SU-DHL-6 (cell line): ENCODE results near the gene KIZ.

Experiments used
- H2AFZ ChIP-seq: fragments of 200-600 bp; sonication (generic); 2 replicates; pipeline ENCODE4 v1.6.1; 2014; ENCODE audit warnings: low read depth, mild to moderate bottlenecking, moderate library complexity, mixed read lengths, antibody characterized with exemption, low read length; ENCODE audit not compliant: severe bottlenecking
- H3F3A ChIP-seq: fragments of 200-600 bp; shearing (Covaris generic); 2 replicates; pipeline ENCODE4 v1.6.0; 2016; ENCODE audit warnings: antibody characterized with exemption, mild to moderate bottlenecking; ENCODE audit not compliant: insufficient read depth
- H3K27ac ChIP-seq: fragments of 200-600 bp; sonication (generic); 2 replicates; pipeline ENCODE4 v1.5.1; 2016; ENCODE audit warnings: low read depth, mild to moderate bottlenecking, low read length, moderate library complexity, mixed read lengths
- H3K27me3 ChIP-seq: fragments of 200-600 bp; sonication (generic), shearing (Covaris generic); 2 replicates; pipeline ENCODE4 v1.6.0; 2014; ENCODE audit warnings: mild to moderate bottlenecking, low read length
- H3K36me3 ChIP-seq: fragments of 200-600 bp; sonication (generic); 2 replicates; pipeline ENCODE4 v1.6.1; 2014; ENCODE audit warnings: mild to moderate bottlenecking, low read length, mixed read lengths
- H3K4me2 ChIP-seq: fragments of 300-600, 200-600 bp; shearing (Covaris generic), sonication (generic); 2 replicates; pipeline ENCODE4 v1.6.0; 2014; ENCODE audit warnings: low read length, low read depth, mild to moderate bottlenecking; ENCODE audit not compliant: poor library complexity, severe bottlenecking
- H3K4me3 ChIP-seq: fragments of 200-600 bp; sonication (generic); 2 replicates; pipeline ENCODE4 v1.5.1; 2014; ENCODE audit warnings: antibody characterized with exemption, low read length, mild to moderate bottlenecking, mixed read lengths; ENCODE audit not compliant: insufficient read depth, poor library complexity, severe bottlenecking
- H3K79me2 ChIP-seq: fragments of 200-600 bp; sonication (generic); 2 replicates; pipeline ENCODE4 v1.6.1; 2014; ENCODE audit warnings: mild to moderate bottlenecking, low read length, moderate library complexity; ENCODE audit not compliant: insufficient read depth
- H3K9ac ChIP-seq: fragments of 200-600 bp; sonication (generic); 2 replicates; pipeline ENCODE4 v1.7.0; 2014; ENCODE audit warnings: mild to moderate bottlenecking, low read length
- H3K9me2 ChIP-seq: fragments of 200-600 bp; sonication (generic); replicated peaks from 2 replicates; pipeline ENCODE4 v1.6.1; 2014; ENCODE audit warnings: low read length; ENCODE audit not compliant: insufficient read depth
- H3K9me3 ChIP-seq: fragments of 200-600 bp; sonication (generic); 2 replicates; pipeline ENCODE4 v1.6.1; 2014; ENCODE audit warnings: low read length, mixed read lengths; ENCODE audit not compliant: insufficient read depth
- H4K20me1 ChIP-seq: fragments of 200-600 bp; sonication (generic); 2 replicates; pipeline ENCODE4 v1.6.1; 2014; ENCODE audit warnings: low read depth, mild to moderate bottlenecking, antibody characterized with exemption, low read length, moderate library complexity, mixed read lengths
- CTCF ChIP-seq: fragments of 200-600 bp; sonication (generic); IDR thresholded peaks from one replicate; pipeline ENCODE4 v1.5.1; 2017; ENCODE audit warnings: antibody characterized with exemption, mild to moderate bottlenecking, low read length, moderate library complexity; ENCODE audit not compliant: insufficient read depth, poor library complexity, severe bottlenecking
- EZH2phosphoT487 ChIP-seq: fragments of 200-600 bp; sonication (generic), shearing (Covaris generic); conservative IDR thresholded peaks from 2 replicates; pipeline ENCODE4 v1.6.1; 2018; ENCODE audit warnings: mild to moderate bottlenecking, antibody characterized with exemption, low read length, moderate library complexity, mixed read lengths

Gene KIZ

GRCh38 chr20:21129861-21130260 lies 4.0 kb downstream of the KIZ start:
- Histone ChIP-seq H3K9me2 (no peaks in the 10 kb centered on the region), H3K79me2 (no peaks in the 10 kb centered on the region), H3F3A (no peaks in the 10 kb centered on the region), H3K4me3 (no peak overlapping the region), H3K9me3 (no peaks in the 10 kb centered on the region), H3K27me3 (no peaks in the 10 kb centered on the region), H3K9ac (no peak overlapping the region), H4K20me1 (no peaks in the 10 kb centered on the region), H3K36me3 (no peaks in the 10 kb centered on the region), H2AFZ (no peak overlapping the region), H3K4me2 (no peak overlapping the region), H3K27ac (no peak overlapping the region)
- no peak for TF ChIP-seq CTCF

GRCh38 chr20:21133404-21133803 lies 7.5 kb downstream of the KIZ start:
- no peaks in the 10 kb centered on the region for H4K20me1 ChIP-seq
- H3K4me2 ChIP-seq: no peak overlapping the region
- no peaks in the 10 kb centered on the region for H3K79me2 ChIP-seq
- H3K36me3 ChIP-seq: no peaks in the 10 kb centered on the region
- H3F3A ChIP-seq: no peaks in the 10 kb centered on the region
- H3K9me3 ChIP-seq: no peaks in the 10 kb centered on the region
- H3K27me3 ChIP-seq: no peaks in the 10 kb centered on the region
- no peak overlapping the region for H3K9ac ChIP-seq
- no peak for TF ChIP-seq EZH2phosphoT487
- TF ChIP-seq CTCF: no peak
- H3K27ac ChIP-seq: no peak overlapping the region
- no peaks in the 10 kb centered on the region for H3K9me2 ChIP-seq
- H2AFZ ChIP-seq: no peak overlapping the region
- H3K4me3 ChIP-seq: no peak overlapping the region

DNA sequence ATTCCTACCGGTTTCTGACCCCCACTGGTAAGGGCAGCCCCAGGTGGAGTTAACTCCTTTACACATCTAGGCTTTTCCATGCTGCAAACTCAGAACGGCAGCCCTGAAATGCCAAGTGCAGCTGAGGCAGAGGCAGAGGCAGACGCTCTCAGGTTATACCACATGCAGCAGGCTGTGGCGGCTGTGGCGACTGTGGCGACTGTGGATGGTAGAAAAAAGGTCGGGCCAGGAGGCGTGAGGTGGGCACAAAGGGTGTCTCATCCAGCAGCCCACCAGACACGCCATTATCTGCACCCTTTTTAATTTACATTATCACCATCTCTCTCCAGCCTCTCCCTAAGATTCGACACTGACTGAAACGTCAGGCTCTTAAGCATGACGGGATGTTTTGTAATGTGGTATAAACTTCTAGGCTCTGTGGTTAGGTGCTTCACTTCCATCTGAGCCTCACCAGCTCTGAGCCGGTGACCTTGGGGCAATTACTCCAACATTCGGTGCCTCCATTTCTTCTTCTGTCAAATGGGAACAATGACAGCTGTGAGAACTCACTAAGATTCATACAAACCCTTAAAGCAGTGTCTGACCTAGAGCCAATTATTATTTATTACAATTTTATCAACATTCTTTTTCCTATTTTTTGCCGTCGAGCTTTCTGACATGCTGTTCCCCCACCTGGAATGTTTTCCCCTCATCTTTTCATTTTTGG lies 8.2 kb downstream of the KIZ start:
- H2AFZ ChIP-seq: no peak overlapping the region
- H3K9ac ChIP-seq: no peak overlapping the region
- no peaks in the 10 kb centered on the region for H3F3A ChIP-seq
- H3K36me3 ChIP-seq: no peaks in the 10 kb centered on the region
- no peak overlapping the region for H3K4me3 ChIP-seq
- H4K20me1 ChIP-seq: no peaks in the 10 kb centered on the region
- no peaks in the 10 kb centered on the region for H3K9me2 ChIP-seq
- no peak overlapping the region for H3K4me2 ChIP-seq
- H3K27ac ChIP-seq: no peak overlapping the region
- no peaks in the 10 kb centered on the region for H3K9me3 ChIP-seq
- no peaks in the 10 kb centered on the region for H3K79me2 ChIP-seq
- TF ChIP-seq CTCF: no peak
- TF ChIP-seq EZH2phosphoT487: no peak
- H3K27me3 ChIP-seq: no peaks in the 10 kb centered on the region
